Esophagus mucosa (tissue), 1 donor: ENCODE results near the gene TSPAN18. TPM values are rescaled to one million over a fixed set of nuclear protein-coding genes. Genes with fewer than 3 reads are reported as not detected.
A peak's percentile ranks its signal among the peaks of the same experiment; 100 is the strongest.

ENCODE experiments used
- ATAC-seq: fragments of 200-7000 bp; cut with Tn5 transposase; one replicate; pipeline ENCODE4 v1.9.1; 2020
- total RNA-seq: library from RNA; stranded (reverse); gene quantifications from one replicate; pipeline ENCODE4 v1.2.4, GENCODE V29; 2023
- donor health status: DM: yes; HTN: yes; CAD: no.

TSPAN18 gene
- total RNA-seq, 1 donor from 2014 or later = 2.3 TPM

DNA sequence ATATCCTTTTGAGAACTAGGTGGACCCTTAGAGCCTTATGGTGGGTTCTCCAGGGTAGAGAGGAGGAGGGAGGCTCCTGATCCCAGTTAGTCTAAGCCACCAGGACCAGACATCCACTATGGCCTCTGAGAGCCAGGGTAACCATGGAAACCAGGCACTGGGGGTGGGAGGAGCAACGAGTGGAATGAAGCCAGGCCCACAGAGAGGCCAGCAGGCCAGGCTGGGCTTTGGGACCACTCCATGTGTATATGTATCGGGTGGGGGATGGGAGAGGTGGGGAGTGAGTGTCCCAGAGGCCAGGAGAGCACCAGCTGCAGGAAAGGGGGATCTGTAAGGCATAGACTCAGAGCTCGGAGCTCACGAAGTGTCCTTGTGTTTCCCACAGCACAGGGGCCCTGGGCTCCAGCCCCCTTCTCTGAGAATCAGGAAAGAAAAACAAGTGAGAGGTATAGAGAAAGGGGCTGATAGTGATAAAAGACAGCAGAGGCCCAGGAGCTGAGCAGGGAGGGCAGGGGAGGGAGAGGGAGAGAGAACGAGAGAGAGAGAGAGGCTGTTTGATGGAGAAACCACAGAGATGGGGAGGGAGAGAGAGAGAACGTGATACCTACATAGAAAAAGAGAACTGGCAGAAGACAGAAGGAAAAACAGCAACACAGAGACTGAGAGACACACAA lies 15.5 kb upstream of the TSPAN18 start:
- ATAC-seq = no peak

DNA sequence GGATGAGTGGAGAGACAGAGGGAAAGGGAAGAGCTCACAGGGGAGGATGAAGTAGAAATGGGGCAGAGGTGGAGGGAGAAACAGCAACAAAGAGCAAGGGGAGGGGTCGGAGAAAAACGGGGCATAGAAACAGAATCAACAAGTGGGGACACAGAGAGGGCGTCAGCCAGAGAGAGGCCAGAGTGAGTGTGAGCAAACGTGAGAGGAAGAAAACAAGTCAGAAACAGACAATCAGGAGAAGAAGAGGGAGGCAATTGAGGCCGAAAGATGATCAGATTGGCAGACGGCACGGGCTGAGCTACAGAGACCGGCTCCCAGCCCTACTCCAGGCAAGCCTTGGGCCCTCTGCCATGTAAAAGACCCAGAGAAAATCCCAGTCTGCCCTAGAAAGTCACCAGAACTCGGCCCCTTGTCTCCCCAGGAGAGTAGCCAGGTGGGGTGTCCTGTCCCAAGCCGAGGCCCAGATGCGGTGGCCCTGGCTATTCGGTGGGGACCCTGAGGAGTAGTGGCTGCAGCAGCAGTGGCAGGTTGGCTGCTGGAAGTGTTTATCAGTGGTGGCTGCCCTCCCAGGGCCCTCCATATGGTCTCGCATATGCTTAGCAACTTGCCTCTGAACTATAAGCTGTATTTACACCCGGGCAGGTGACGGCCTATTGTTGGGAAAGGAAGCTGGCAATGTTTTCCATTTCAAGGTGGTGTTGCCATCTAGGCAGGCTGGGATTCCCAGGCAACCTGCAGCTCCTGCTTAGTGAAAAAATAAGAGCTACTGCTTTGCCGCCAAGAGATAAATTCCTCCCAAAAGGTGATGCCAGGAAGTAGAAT lies 14.8 kb upstream of the TSPAN18 start:
- ATAC-seq = no peak

DNA sequence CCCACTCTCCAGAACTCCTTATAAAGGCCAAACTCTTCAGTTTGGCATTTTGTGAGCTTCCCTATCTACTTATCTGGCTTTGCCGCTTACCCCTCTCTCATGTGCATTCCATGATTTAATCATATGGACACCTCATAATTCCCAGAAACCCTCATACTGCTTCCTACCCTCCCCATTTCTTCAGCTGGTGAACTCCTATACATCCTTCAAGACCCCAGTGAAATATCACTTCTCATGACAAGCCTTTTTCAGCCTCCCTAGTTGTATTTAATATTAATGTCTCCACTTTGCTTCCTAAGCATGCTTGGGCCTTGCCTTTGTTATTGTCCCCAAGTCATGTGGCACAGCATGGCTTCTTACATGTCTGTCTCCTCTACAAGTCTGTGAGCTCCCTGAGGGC lies 13.7 kb upstream of the TSPAN18 start:
- no peak for ATAC-seq

DNA sequence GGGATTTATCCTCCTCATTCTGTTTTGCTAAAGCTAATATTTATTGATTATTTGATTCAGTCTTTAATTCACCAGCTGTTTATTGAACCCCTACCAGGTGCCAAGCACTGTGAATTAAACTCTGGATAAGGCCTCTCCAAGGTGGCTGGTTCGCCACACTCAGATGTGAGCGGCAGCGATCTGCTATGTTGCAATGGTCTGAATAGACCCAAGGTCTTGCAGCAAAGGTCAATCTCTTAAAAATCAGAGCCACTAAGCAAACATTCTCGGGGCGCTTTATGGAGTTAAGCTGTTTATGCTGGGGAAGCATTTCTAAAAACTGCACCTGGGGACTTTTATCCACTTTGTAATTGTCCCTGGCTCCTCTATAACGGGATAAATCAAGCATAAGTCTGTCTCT lies 10.5 kb upstream of the TSPAN18 start:
- no peak for ATAC-seq

DNA sequence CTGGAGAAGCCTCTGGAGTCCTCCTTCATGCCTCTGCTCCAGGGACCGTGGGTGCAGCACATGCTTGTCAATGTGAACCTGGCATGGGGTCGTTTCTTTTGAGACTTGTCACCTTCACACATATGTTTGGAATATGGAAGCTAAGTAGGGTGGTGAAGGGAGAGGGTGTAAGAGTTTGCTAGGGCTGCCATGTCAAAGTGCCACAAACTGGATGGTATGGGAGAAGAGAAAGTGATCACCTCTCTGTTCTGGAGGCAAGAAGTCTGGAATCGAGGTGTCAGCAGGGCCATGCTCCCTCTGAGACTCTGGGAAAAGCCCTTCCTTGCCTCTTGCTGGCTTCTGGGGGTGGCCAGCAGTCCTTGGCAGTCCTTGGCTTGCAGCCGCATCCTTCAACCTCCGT lies 8.7 kb upstream of the TSPAN18 start:
- ATAC-seq = no peak

DNA sequence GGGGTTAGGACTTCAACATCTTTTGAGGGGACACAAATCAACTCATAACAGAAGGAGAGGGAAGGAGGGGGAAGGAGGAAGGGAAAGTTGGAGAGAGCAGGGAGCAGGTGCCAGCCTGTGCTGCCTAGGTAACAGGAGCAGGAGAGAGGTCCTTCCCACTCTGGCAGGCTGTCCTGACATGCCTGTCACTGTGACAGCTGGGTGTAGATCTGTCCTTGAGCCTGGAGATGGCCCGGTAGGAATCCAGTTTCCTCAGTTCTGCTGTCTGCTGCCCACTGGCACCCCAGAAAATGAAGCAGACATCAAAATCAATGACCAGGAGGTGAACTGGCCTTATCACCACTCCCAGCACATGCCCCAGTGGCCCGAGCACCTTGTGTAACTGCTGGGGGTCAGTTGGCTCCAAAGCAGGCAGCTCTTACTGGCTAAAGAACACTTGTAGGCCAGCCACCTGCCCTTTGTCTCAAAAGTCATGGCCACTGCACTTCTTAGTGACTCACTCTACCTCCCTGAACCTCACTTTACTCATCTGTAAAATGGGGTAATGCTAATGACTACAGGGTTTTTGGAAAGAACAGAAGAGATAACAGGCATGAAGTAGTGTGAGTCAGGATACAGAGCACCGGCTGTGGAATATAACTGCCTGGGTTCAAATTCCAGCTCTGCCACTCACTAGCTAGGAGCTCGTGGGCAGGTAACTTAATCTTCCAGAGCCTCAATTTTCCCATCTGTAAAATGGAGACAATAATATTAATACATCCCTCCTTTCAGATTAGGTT lies 8.0 kb upstream of the TSPAN18 start:
- no peak for ATAC-seq

DNA sequence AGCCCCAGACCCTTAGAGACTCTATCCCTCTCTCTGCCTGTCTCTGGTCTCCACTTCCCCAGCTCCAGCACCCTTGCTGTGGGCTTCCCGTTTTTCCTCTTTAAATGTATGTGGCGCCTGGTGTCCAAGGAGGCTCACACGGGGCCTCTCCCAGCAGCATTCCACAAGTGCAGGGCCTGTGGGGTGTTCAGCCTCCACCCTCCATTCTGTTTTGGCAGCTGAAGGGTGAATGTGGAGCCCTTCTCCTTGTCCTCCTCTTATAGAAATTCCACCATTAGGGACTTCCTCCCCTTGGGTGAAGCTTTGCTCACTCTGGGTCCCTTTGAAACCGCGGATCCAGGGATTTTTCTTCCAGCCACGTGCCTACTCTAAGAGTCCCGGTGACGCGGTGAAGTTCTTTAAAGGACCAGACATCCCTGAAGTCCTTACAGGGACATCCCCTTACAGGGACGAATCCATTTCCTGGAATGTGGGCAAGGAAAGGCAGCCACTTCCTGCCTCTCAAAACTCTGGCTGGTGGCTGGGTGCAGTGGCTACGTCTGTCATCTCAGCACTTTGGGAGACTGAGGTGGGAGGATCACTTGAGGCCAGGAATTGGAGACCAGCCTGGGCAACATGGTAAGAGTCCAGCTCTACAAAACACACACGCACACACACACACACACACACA lies 1.6 kb upstream of the TSPAN18 start:
- ATAC-seq = no peak

DNA sequence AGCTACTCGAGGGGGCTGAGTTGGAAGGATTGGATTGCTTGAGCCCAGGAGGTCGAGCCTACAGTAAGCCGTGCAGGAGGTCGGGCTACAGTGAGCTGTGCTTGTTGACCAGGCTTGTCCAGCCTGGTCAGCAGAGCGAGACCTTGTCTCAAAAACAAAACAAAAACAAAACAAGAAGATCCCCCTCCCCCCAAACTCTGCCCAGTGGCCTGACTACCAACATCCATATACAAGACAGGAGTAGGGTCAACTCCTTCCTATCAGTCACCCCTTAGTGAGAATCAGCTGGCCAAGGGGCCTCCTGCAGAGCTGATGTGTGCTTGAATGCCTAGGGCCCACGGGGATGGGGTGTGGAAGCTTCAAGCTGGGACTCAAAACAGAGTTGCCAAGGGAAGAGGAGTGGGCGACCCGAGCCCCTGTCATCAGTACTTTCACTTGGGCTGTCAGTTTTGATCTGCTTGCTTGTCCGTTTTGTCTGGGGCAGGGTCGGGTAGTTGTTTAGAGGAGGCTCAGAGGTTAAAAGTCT lies 942 bp upstream of the TSPAN18 start:
- ATAC-seq = no peak

DNA sequence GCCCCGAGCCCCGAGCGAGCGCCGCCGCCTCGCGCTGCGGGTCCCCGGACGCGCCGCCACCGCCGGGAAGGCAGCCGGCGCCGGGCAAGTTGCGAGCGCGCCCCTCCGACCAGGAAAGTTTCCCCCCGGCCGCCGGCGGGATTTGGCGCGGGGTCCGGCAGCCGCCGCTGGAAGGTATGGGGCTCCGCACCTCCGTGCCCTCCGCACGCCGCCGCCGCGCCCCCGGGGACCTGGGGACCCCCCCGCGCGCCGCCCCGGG lies 281 bp downstream of the TSPAN18 start:
- ATAC-seq = no peak

DNA sequence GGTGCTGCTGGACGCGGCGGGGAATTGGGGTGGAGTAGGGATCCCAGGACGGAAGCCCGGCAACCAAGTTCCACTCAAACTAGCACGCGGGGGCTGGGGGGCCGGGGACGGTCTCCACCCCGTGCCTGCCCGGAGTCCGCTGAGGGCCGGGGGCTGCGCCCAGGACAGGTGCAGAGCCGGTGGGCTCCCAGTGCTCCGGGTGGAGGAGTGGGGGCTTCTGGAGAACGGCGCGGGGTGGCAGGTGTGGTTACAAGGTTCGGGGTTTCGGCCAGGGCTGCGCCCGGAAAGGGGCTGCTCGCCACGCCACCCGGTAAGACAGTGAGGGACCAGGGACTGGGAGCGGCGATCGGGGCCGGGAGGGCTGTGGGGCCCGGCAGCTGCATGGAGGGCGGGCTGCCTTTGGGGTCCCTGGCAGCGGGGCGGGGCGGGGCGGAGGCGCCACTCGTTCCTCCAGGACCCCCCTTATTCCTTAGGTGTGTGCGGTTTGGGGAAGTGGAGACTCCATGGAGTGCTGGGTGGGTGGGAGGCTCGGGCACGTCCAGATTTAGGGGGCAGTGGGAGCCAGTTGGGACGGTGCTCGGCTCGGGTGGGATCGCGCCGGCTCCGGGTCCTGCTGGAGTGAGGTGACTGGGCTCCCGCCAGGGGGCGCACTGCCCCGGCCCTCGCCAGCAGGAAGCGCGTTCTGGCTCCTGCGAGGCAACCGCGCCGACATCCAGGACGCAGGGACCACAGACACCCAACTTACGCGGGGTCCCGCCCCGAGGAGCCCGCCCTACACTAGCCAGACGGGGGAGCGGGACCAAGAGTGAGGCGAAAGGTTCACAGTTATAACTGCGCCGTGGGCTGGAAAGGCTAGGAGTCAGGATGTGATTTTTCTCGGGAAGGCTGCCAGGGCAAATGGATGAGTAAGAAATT lies 868 bp downstream of the TSPAN18 start:
- ATAC-seq = peak; percentile 77

DNA sequence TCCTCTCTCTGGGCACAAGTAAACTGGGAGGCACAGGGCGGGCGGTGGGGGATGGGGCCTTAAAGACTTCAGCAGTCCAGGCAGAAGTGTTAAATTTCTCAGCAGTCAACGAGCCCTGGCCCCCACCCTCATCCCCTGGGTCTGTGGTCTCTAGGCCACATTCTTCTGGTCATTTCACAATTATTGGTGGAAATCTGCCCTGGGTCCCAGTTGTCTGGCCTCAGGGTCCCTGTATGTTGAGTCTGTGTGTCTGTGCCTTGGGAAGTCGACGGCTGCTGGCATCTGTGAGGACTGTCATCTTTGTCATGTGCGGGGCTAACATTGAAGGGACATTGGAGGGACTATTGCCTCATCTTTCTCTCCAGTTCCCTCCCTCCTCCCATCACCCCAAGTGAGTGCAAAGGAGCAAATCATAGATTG lies 1.7 kb downstream of the TSPAN18 start:
- no peak for ATAC-seq

DNA sequence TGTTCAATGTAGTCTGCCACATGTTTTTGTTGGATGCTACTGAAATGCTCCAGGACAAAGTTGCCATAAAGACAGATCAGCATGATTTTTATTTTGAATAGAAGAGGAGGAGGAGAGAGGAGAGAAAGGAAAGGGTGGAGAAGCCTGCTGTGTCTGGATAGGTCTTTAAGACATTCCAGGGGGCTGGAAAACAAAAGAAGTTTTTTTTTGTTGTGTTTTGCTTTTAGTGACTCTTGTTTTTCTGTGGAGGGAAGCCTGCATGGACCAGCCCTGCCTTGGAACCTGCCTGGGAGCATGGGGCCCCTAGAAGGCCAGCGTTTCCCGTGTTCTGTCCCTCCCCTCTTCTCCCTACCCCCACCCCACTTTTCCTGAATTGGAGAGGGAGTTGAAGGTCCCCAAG lies 2.3 kb downstream of the TSPAN18 start:
- no peak for ATAC-seq

DNA sequence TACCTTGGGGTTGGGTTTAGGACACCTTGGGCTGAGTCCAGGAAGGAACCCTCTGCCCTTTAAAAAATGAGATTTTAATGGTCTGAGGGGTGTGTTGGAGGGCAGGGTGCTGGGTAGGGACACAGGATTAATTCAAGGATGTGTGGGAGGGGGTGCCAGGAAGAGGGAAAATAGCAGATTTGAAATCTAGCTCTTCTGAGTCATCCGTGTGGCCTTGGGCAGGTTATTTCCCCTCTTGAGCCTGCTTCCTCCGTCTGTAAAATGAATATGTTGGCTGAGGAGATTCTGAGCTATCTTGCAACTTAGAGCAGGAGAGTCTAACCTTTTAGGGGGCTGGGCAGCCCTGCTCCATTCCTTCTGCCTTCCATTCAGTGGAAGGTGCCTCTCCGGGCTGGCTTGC lies 3.0 kb downstream of the TSPAN18 start:
- no peak for ATAC-seq

DNA sequence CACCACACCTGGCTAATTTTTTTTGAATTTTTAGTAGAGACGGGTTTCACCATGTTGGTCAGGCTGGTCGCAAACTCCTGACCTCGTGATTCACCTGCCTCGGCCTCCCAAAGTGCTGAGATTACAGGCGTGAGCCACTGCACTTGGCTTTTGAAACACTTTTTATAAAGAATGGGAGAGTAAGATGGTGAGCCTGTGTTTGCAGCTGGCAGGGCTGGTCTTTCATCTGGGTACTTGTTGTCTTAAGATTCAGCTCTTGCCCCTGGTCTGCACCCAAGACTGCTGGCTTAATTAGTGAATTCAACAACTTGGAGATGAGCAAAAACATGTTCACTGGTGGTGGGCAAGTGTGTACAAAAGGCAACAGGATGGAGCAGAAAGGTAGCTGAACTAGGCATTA lies 4.0 kb downstream of the TSPAN18 start:
- no peak for ATAC-seq

DNA sequence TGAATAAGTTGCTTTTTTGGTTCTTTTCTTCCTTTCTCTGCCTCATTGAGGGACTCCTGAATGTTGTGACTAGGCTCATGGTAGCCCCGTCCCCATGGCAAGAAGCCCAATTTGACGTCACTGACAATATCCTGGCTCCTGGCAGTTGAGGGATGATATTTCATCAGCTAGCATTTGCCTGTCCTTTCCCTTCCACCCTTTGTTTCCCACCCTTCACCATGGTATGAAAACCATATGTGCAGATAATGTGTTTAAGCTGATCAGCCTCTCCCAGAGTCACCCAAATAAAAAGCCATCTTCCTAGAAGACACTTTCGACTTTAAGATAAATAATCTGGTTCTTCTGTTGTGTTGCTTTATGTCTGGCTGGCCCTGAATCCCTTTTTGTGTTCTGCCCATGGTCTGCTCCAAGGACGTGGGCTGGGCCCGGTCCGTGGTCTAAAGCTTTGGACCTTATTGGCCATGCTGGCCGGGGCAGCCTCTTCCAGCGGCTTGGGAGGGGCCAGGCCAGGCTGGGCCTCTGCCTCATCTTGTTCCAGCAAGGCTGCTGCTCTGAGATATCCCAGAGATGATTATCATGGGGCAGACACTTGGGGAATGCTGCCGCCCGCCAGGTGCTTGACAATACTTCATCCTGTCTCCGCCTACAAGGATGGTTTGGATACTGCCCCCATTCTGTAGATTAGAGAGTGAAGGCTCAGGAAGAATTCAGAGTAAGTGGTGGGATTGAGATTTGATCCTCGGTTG lies 5.1 kb downstream of the TSPAN18 start:
- ATAC-seq = no peak

DNA sequence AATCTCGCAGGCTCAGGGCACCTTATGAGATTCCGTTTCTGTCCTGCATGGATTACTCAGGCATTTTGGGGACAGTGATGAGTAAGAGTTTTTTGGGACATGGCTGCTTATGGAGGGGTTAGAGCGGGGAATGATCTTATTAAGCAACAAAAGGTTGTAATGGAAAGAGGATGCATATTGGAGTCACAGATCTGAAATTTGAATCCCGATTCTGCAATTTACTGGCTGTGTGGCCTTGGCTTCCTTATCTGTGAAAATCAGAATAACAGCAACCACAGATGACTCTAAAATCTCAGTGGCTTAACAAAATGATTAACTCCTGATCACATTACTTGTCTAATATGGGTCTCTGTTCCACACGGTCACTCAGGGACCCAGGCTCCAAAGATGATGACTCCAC lies 5.8 kb downstream of the TSPAN18 start:
- no peak for ATAC-seq

DNA sequence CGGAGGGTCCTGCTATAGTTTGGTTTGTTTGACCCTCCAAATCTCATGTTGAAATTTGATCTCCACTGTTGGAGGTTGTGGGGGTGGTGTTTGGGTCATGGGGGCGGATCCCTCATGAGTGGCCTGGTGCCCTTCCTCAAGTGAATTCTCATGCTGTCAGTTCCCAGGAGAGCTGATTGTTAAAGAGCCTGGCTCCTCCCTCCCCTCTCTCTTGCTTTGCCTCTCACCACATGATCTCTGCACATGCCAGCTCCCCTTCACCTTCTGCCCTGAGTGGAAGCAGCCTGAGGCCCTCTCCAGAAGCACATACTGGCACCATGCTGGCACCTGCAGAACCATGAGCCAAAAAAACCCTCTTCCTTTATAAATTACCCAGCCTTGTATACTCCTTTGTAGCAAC lies 7.1 kb downstream of the TSPAN18 start:
- no peak for ATAC-seq

DNA sequence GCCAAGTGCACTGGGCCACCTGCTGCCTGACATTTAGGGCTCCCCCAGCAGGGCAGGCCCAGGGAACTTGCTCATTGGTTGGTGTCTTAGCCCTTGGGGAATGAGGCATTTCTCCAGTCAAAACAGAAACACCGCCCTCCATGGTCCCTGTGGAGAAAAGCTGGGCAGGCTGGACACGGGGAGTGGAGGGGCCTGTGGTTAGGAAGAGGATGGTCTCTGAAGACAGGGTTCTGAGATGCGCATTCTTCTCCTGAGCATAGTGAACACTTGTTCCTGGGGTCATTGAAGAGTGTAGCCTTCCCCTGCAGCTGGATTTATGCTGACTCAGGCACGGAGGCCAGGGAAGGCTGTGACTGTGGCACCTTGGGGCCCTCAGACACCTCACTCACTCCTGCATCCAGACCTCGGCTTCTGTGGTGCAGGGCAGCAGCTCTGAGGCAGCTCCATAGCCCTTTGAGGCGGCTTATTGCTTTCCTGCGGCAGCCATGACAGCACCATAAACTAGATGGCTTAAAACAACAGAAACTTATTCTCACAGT lies 8.2 kb downstream of the TSPAN18 start:
- ATAC-seq = no peak

DNA sequence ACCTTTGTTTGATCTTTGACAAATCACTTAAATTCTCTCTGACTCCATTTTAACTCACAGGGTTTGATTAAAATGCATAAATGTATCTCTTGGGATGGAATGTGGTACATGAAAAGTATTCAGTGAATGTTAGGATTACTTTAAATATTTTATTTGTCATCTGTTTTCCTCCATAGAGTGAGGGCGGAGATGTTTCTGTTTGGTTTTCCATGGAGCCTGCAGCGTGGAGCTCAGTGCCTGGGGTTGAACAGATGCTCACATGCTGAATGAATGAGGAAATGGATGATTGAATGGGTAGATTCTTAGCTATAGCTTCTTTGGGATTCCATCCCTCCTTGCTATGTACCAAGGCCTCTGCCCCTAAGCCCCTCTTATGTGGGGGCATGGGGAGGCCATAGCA lies 10.0 kb downstream of the TSPAN18 start:
- no peak for ATAC-seq

DNA sequence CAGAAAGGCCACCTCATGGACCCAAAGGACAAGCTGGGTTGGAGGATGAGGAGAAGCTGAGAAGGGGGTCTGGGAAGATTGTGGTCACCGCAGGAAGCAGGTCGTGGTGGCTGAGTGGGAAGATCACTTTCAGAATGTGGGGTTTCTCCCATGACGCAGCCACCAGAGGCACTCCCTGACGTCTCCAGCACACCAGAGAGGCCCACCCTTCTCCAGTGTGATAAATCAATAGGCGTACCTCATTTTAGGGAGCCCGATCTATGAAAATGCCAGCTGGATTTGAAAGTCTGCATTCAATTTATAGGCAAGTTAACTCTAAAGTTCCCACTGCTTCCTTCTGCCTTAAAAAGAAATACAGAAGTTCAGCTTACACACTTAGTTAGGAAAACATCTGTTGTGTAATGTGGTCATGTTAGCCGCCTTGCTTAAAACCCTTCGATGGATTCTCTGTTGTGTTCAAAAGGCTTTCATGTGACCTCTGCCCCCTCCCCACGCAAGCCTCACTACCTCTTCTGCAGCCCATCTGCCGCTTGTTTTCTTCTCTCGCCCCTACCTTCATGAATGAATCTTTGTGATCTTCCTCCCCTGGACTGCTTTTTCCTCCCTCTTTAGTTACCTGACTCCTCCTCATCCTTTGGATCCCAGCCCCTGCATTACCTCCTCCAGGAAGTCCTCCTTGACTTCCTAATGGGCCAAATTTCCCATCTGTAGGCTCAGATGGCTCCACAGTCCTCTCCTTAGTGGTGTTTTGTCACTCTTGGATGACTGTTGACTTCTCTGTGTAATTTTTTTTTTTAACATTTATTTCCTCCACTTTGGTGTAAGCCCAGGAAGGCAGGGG lies 10.7 kb downstream of the TSPAN18 start:
- ATAC-seq = no peak
